GM18511 (cell line): Measurements from ENCODE around the gene PIP5K1A.

Experiments used
- ATAC-seq: cut with Tn5 transposase; IDR thresholded peaks from one replicate; pipeline ENCODE4 v1.9.1; 2021; ENCODE audit warnings: mild to moderate bottlenecking, moderate library complexity; ENCODE audit not compliant: unreplicated experiment

The PIP5K1A gene

DNA sequence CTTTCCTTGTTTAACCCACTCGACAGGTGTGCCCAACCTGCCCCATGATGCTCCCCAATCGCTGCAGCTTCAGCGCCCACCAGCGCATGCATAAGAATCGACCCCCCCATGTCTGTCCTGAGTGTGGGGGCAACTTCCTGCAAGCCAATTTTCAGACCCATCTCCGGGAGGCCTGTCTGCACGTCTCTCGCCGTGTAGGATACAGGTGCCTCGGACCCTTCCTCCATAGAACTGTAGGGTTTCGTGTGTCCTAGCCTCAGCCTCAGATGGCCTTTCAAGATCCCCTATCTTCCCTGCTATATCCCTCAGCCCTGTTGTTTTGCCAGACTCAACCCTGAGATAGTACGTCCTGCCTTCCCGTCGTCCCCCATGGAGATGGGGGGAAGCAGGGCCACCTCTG lies 90.2 kb downstream of the PIP5K1A start:
- no peak for ATAC-seq

DNA sequence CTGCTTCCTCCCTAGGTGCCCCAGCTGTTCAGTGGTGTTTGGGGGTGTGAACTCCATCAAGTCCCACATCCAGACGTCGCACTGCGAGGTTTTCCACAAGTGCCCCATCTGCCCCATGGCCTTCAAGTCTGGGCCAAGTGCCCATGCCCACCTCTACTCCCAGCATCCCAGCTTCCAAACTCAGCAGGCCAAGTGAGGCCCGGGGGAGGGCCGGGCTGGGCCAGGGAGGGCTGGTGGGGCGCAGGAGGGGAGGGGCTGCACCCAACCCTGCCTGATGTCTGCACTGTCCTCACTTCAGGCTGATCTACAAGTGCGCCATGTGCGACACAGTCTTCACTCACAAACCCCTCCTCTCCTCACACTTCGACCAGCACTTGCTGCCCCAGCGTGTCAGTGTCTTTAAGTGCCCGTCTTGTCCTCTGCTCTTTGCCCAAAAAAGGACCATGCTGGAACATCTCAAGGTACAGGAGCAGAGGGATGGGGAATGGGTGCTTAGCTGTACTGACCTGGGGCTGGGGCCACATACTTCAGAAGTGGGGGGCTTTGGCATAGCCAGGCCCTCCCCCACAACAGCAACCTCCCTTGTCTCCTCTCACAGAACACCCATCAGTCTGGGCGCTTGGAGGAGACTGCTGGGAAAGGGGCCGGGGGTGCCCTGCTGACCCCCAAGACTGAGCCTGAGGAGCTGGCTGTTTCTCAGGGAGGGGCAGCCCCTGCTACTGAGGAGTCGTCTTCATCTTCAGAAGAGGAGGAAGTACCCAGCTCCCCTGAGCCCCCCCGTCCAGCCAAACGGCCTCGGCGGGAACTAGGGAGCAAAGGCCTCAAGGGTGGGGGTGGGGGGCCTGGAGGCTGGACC lies 91.0 kb downstream of the PIP5K1A start:
- no peak for ATAC-seq

DNA sequence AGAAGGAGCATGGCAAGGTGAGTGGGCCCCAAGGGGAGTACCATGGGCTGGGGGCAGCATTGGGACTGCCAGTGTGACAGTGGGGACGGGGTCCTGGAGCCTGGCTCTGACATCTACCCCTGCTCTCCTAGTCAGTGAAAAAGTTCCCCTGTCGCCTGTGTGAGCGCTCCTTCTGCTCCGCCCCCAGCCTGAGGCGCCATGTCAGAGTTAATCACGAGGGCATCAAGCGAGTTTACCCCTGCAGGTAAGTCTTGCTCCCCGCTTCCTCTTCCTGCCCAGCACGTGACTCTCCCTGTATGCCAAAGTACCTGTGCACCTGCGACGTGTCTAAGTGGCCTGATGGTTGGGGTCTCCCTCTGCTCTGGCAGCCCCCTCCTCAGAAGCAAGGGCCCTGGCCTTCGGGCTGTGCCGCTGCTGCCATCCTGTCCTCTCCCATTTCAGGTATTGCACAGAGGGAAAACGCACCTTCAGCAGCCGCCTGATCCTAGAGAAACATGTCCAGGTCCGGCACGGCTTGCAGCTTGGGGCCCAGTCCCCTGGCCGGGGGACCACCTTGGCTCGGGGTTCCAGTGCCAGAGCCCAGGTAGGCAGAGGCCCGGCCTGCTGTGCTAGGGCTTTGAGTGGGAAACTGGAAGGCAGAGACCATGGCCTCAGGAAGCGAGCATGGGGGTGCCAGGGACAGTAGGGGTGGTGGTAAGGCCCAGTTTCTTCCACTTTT lies 91.8 kb downstream of the PIP5K1A start:
- no peak for ATAC-seq

DNA sequence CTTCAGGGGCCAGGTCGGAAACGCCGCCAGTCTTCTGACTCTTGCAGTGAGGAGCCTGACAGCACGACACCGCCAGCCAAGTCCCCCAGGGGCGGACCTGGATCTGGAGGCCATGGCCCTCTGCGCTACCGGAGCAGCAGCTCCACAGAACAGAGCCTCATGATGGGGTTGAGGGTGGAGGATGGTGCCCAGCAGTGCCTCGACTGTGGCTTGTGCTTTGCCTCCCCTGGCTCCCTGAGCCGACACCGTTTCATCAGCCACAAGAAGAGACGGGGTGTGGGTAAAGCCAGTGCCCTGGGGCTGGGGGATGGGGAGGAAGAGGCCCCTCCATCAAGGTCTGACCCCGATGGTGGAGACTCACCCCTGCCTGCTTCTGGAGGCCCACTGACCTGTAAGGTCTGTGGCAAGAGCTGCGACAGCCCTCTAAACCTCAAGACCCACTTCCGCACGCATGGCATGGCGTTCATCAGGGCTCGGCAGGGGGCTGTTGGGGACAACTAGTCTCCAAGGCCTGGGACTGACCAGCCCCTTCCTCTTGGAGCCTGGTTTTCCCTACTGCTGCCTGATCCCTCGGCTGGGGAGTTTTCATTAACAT lies 92.5 kb downstream of the PIP5K1A start:
- no peak for ATAC-seq

DNA sequence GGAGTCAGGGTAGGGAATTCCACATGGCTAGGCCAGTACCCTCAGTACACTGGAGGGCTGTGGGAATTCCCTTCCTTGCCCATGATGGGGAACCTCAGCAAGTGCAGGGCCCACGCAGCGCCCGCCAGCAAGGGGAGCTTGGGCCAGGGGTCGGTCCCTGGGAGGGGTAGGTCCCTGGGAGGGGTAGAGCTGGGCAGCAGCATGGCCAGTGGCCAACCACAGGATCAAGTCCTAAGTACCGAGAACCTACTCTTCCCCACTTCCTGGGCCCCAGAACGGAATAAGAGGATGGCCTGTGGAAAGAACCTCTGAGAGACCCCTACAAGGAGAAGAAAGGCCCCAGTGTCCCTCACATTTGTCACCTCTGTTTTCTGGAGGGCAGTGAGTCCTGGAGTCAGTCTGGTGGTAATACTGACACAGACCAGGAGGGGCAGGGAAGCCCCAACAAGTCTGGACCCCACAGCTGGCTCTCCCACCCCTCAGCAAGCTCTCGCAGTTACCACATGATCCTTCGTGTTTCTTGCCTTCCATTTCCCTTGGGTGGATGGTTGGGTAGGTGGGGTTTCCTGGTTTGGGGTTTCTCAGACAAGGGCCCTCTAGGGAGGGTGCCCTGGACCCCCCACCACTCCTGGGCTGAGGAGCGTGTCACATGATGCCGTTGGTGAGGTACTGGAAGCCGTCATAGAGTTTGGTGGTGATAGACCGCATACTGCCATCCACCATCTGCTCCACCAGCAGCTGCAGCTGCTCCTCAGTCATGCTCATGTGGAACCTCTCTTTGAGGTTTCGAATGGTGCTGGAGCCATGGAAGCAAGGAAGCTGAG lies 94.1 kb downstream of the PIP5K1A start:
- ATAC-seq, result no peak

DNA sequence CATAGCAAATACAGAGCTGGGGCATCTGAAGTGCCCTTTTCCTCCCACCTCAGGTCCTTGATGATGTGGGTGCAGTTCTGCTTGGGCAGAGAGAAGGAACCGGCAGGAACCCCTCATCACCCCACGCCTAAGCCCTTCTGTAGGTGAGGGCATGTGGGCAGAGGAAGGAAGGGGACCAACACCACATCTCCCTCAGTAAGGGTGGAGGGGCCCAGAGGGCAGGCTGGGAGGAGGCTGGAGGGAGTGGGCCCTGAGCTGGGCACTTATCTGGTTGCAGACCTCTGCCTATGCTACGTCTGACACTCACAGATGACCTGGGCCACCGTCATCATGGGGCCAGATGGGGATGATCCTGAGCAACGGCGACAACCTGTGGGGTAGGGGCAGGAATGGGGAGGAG lies 94.7 kb downstream of the PIP5K1A start:
- ATAC-seq, result no peak

DNA sequence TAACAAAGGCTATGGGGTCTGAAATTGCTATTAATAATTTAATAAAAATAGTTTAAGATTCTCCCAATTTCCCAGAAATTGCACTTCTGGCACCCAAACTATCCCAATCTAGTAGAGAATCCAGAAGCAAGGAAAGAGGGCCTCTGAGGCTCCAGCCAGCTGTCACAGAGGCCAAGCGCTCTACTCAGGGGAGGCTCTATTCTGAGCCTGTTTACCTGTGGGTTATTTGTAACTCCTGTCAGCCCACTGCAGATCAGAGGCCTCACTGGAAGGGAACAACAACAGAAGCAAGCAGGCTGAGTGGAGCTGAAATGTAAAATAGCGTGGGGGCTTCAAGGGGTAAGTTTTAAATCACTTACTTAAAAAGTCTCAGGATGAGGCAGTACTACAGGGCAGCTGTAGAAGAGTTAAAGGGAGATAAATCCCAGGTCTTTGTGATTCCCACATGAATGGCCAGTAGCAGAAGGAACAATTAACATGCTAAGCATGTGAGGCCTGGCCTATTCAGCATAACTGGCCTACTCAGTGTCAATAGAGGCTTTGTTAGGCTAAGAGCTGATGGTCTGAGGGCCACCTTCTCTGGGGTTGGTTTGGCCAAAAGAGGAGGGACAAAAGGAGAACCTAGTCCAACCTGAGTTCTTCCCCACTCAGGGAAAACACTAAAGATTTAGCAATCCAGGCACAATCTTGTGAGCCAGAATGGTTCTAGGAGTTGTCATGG lies 96.5 kb downstream of the PIP5K1A start:
- no peak for ATAC-seq
